ENCODE results near the gene PTPN22. TPM values are rescaled to one million over a fixed set of nuclear protein-coding genes. Genes with fewer than 3 reads are reported as not detected.
A peak's percentile ranks its signal among the peaks of the same experiment; 100 is the strongest.

The PTPN22 gene
- total RNA-seq (2014; rRNA removed; shearing (Covaris generic)) (27.5 and 29.4 TPM in 2 replicates), total RNA-seq (2022) (53.5 and 63.0 TPM in 2 replicates), Bru-seq, nascent RNA (percentile 89 among the genes with signal in this experiment), BruChase-seq, experiment 1, labeled RNA remaining after a 6-hour chase (percentile 86 among the genes with signal in this experiment), BruChase-seq, experiment 2, labeled RNA remaining after a 2-hour chase (percentile 91 among the genes with signal in this experiment)
- long read RNA-seq, transcript PTPN22-201 (21 exons, 3,654 nt): major isoform, 57 of 120 reads
- long read RNA-seq, transcript PTPN22-202 (20 exons, 2,726 nt): minor isoform, 5 of 120 reads
- long read RNA-seq, partial matches to known transcripts: 7 of 120 reads
- long read RNA-seq, other reads (novel, unspliced or antisense): 48 of 120 reads

DNA sequence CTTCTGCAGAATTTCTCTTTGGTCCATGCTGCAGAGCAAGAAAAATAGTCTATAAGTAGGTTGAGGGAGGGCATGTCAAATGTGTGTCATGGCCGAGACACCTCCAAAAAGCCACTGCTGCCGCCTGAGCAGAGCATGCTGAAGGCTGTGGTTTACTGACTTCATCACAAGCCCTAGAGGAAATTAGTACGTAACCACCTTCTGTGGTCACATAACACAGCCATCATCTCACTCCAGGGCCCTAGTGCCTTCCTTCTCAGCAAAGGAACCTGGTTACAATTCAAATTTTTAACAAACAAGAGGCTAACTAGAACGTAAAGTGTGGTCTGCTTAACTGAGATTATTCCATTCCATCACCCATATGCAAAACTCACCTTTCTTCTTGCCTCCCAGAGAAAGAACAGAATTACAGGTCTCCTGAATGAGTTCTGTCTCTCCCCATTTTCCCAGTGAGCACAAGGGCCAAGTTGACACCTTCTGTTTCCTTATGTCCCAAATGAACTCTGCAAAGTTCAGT is at the start of gene PTPN22:
TSS of gene PTPN22 (minus strand) at position 116 of the 517 bp plus-strand sequence.
- H3K4me2 ChIP-seq (ENCODE audit: low read length): peak within 1 kb of the TSS; percentile 78
- DNase-seq (ENCODE audit: low spot score): peak; percentile 91
- peak within 1 kb of the TSS; percentile 77 for H3K4me3 ChIP-seq (ENCODE audit: low read depth, low read length, poor library complexity, severe bottlenecking)
- peaks cover 20% of the 10 kb centered on the region for H3K36me3 ChIP-seq (ENCODE audit: insufficient read depth, low read length)
- intact Hi-C loops (cut with micrococcal nuclease; ENCODE audit: unreplicated experiment): loop anchor here (1.0 to 5.0 kb wide), 4 partner anchors 34 to 59 kb away; partner anchors contain the start of genes DCLRE1B and RSBN1
- H2AFZ ChIP-seq (ENCODE audit: low read length): peak within 1 kb of the TSS; percentile 84
- TF ChIP-seq EZH2phosphoT487 (IDR thresholded peaks at IDR 0.05; ENCODE audit: borderline replicate concordance, low read depth, low read length): no peak
- TF ChIP-seq, protein P1, sequence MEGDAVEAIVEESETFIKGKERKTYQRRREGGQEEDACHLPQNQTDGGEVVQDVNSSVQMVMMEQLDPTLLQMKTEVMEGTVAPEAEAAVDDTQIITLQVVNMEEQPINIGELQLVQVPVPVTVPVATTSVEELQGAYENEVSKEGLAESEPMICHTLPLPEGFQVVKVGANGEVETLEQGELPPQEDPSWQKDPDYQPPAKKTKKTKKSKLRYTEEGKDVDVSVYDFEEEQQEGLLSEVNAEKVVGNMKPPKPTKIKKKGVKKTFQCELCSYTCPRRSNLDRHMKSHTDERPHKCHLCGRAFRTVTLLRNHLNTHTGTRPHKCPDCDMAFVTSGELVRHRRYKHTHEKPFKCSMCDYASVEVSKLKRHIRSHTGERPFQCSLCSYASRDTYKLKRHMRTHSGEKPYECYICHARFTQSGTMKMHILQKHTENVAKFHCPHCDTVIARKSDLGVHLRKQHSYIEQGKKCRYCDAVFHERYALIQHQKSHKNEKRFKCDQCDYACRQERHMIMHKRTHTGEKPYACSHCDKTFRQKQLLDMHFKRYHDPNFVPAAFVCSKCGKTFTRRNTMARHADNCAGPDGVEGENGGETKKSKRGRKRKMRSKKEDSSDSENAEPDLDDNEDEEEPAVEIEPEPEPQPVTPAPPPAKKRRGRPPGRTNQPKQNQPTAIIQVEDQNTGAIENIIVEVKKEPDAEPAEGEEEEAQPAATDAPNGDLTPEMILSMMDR (conservative IDR thresholded peaks at IDR 0.05; ENCODE audit: low read length): no peak
- peak within 1 kb of the TSS; percentile 93 for H3K27ac ChIP-seq (ENCODE audit: low read depth, low read length, poor library complexity, severe bottlenecking)
- H3K4me1 ChIP-seq (ENCODE audit: insufficient read depth, low read length, poor library complexity, severe bottlenecking): peaks cover 62% of the 10 kb centered on the region
- no peaks in the 10 kb centered on the region for H3K9me3 ChIP-seq (ENCODE audit: low read length)
- H3K79me2 ChIP-seq (ENCODE audit: insufficient read depth, low read depth, low read length): peaks cover 49% of the 10 kb centered on the region
- H3K9me2 ChIP-seq (ENCODE audit: insufficient read depth, low read length): no peaks in the 10 kb centered on the region
- POLR2A ChIA-PET: interaction anchor here (0.8 to 1.1 kb wide), 2 partner anchors 10 to 12 kb away, joined by 3 to 6 read pairs; no protein-coding TSS in a partner anchor
- no TSS peak for BruUV-seq (replicated peaks)
- CTCF ChIA-PET (ENCODE audit: unreplicated experiment): no interaction called here
- no peaks in the 10 kb centered on the region for H4K20me1 ChIP-seq (ENCODE audit: insufficient read depth, low read length)

DNA sequence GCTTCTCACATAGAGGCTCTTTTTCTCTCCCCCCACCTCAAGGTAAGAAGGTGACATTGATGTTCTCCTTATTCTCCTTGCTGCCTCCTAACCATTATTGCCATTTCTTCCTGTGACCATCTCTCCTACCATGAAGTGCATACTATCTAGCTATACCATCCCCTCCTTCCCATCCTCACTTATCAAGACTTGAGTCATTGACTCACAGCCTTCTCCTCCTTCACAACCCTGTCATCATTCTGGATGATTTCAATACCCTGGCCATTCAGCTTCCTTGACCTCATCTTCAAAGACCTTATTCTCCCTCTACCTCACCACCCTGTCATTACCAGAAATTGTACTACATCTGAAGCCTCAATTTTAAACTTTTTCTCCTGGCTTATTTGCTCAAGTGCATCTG is 46.7 kb upstream of the PTPN22 start:
- Histone ChIP-seq H3K27ac (ENCODE audit: low read depth, low read length, poor library complexity, severe bottlenecking) (no peak overlapping the region), H3K4me1 (ENCODE audit: insufficient read depth, low read length, poor library complexity, severe bottlenecking) (peaks cover 11% of the 10 kb centered on the region), H3K9me2 (ENCODE audit: insufficient read depth, low read length) (no peaks in the 10 kb centered on the region), H3K4me3 (ENCODE audit: low read depth, low read length, poor library complexity, severe bottlenecking) (no peak overlapping the region), H3K4me2 (ENCODE audit: low read length) (no peak overlapping the region), H4K20me1 (ENCODE audit: insufficient read depth, low read length) (no peaks in the 10 kb centered on the region), H2AFZ (ENCODE audit: low read length) (no peak overlapping the region), H3K36me3 (ENCODE audit: insufficient read depth, low read length) (peaks cover 30% of the 10 kb centered on the region), H3K9me3 (ENCODE audit: low read length) (no peaks in the 10 kb centered on the region), H3K79me2 (ENCODE audit: insufficient read depth, low read depth, low read length) (0 out of 2 replicates have a peak, but pooled peaks cover 3% of the 10 kb centered on the region)
- ChIA-PET CTCF (ENCODE audit: unreplicated experiment) (interaction anchor here (0.8 kb wide), 1 partner anchor 12 kb away, joined by 3 read pairs; no protein-coding TSS in a partner anchor), POLR2A (interaction anchor here (0.8 to 1.2 kb wide), 4 partner anchors 13 to 51 kb away, joined by 3 to 5 read pairs (median 3); no protein-coding TSS in a partner anchor)
- intact Hi-C loops (cut with micrococcal nuclease; ENCODE audit: unreplicated experiment): no loop called here
- no peak for DNase-seq (ENCODE audit: low spot score)
- no TSS peak for BruUV-seq (replicated peaks)
- no peak for TF ChIP-seq EZH2phosphoT487 (IDR thresholded peaks at IDR 0.05; ENCODE audit: borderline replicate concordance, low read depth, low read length)
- TF ChIP-seq, protein P1 (conservative IDR thresholded peaks at IDR 0.05; ENCODE audit: low read length): no peak
